PC-3 (cell line): ENCODE measurements around the gene METTL8. TPM values are rescaled to one million over a fixed set of nuclear protein-coding genes. Genes with fewer than 3 reads are reported as not detected.
"Not testable (repeated sequence)": the region's sequence is repeated elsewhere in the genome, so short reads cannot be mapped to it uniquely, and the experiment has no call there.

Source experiments
- ATAC-seq: fragments of 200-7000 bp; cut with Tn5 transposase; 2 replicates; pipeline ENCODE4 v1.9.1; 2020; ENCODE audit warnings: mild to moderate bottlenecking, moderate library complexity
- BruUV-seq: library from RNA; stranded (reverse); fragments of 400-500 nt; replicated peaks from 2 replicates; lab custom pipeline; 2021; lab: Mats Ljungman, UMichigan
- CTCF ChIA-PET: fragments of 300-600 bp; sonication (Branson Sonifier 250); formaldehyde crosslinking; loops from one replicate; lab custom pipeline; 2022; ENCODE audit warnings: antibody characterized with exemption; lab: Charles Lee
- POLR2A ChIA-PET: fragments of 300-600 bp; sonication (Branson Sonifier 250); formaldehyde crosslinking; loops from one replicate; lab custom pipeline; 2022; ENCODE audit warnings: antibody characterized with exemption; ENCODE audit not compliant: unreplicated experiment; lab: Charles Lee
- DNase-seq: peaks from one replicate; pipeline ENCODE4 v3.0.0-alpha.2; 2015
- H2AFZ ChIP-seq: fragments of 300-600 bp; sonication (generic); 2 replicates; pipeline ENCODE4 v1.6.0; 2016; ENCODE audit warnings: antibody characterized with exemption, low read length
- H3F3A ChIP-seq: fragments of 300-600 bp; sonication (generic); one replicate; pipeline ENCODE4 v1.6.0; 2017; ENCODE audit warnings: antibody characterized with exemption, low read length, control low read depth, mild to moderate bottlenecking; ENCODE audit not compliant: unreplicated experiment
- H3K27ac ChIP-seq: fragments of 300-600 bp; sonication (generic); 2 replicates; pipeline ENCODE4 v1.5.1; 2016; ENCODE audit warnings: mild to moderate bottlenecking, low read length
- H3K27me3 ChIP-seq: fragments of 300-600 bp; sonication (generic); 2 replicates; pipeline ENCODE4 v1.6.1; 2016; ENCODE audit warnings: low read length, mixed read lengths
- H3K36me3 ChIP-seq: fragments of 300-600 bp; sonication (generic); 2 replicates; pipeline ENCODE4 v1.6.1; 2016; ENCODE audit warnings: low read depth, mixed run types, low read length, mixed read lengths
- H3K4me1 ChIP-seq: fragments of 300-600 bp; sonication (generic); 2 replicates; pipeline ENCODE4 v1.5.1; 2016; ENCODE audit warnings: low read length; ENCODE audit not compliant: insufficient read depth
- H3K4me2 ChIP-seq: fragments of 300-600 bp; sonication (generic); 2 replicates; pipeline ENCODE4 v1.6.0; 2016; ENCODE audit warnings: low read length
- H3K4me3 ChIP-seq: fragments of 300-600 bp; sonication (generic); 2 replicates; pipeline ENCODE4 v1.5.1; 2016; ENCODE audit warnings: mild to moderate bottlenecking, low read length, mixed read lengths
- H3K79me2 ChIP-seq: fragments of 300-600 bp; sonication (generic); 2 replicates; pipeline ENCODE4 v1.6.1; 2017; ENCODE audit warnings: low read length, mixed read lengths
- H3K9ac ChIP-seq: fragments of 300-600 bp; sonication (generic); 2 replicates; pipeline ENCODE4 v1.6.0; 2016; ENCODE audit warnings: mild to moderate bottlenecking, low read length
- H3K9me2 ChIP-seq: fragments of 300-600 bp; sonication (generic); replicated peaks from 2 replicates; pipeline ENCODE4 v1.6.1; 2016; ENCODE audit warnings: mixed run types, low read length, mixed read lengths
- H3K9me3 ChIP-seq: fragments of 300-600 bp; sonication (generic); 2 replicates; pipeline ENCODE4 v1.6.1; 2016; ENCODE audit warnings: low read length, mixed read lengths
- H4K20me1 ChIP-seq: fragments of 300-600 bp; sonication (generic); 2 replicates; pipeline ENCODE4 v1.6.1; 2016; ENCODE audit warnings: low read length, mixed read lengths
- EZH2 ChIP-seq: fragments of 300-600 bp; sonication (generic); IDR thresholded peaks from one replicate; pipeline ENCODE4 v1.6.1; 2017; ENCODE audit warnings: antibody characterized with exemption, mild to moderate bottlenecking, low read length; ENCODE audit not compliant: unreplicated experiment
- EZH2phosphoT487 ChIP-seq: fragments of 300-600 bp; sonication (generic); IDR thresholded peaks from 2 replicates; pipeline ENCODE4 v1.6.1; 2018; ENCODE audit warnings: mild to moderate bottlenecking, antibody characterized with exemption, low read length, borderline replicate concordance
- intact Hi-C: fragments of 100-400 bp; cut with micrococcal nuclease; formaldehyde crosslinking; loops from 2 replicates; pipeline ENCODE4 v1.9.0; 2023
- total RNA-seq: library from RNA; depleted of rRNA; stranded (reverse); fragments of >200 nt; gene quantifications from 2 replicates; pipeline ENCODE4 v1.2.3, GENCODE V29; 2014
- TF ChIP-seq, protein P1 (sequence below): fragments of 300-600 bp; sonication (generic); conservative IDR thresholded peaks from 2 replicates; pipeline ENCODE4 v1.5.1; 2017; ENCODE audit warnings: antibody characterized with exemption, low read depth, mild to moderate bottlenecking, low read length

The METTL8 gene
- total RNA-seq, 1 experiment from 2014 or later = 10.8 TPM

DNA sequence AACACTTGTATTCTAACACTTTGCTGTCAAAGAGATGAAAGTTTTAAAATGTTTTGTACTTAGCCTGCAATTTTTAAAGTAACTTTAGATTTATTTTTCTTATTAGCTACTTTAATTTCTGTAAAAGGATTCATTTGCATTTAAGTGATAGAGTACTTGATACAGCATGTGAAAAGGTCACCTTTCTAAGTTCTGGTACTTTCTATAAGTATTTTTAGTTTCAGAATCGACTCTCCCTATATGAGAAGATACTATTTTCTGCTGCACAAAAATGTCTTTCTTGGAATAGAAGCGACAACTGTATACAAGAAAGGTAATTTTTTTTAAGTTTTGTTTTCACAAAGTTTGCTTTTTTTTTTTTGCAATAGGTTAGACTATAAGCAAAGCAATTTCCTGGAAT, 72.9 kb downstream of the METTL8 start:
- Histone ChIP-seq H3K36me3 (peaks cover 4% of the 10 kb centered on the region; the same call in 1 of the 2 replicates), H3K4me1 (peaks cover 14% of the 10 kb centered on the region), H3K27ac (no peak overlapping the region), H3K9me2 (no peaks in the 10 kb centered on the region), H3K79me2 (no peaks in the 10 kb centered on the region; the same call in 1 of the 2 replicates), H3K9me3 (no peaks in the 10 kb centered on the region), H3K4me2 (no peak overlapping the region), H4K20me1 (no peaks in the 10 kb centered on the region), H3K27me3 (no peaks in the 10 kb centered on the region), H3K9ac (no peak overlapping the region), H2AFZ (no peak overlapping the region), H3F3A (no peaks in the 10 kb centered on the region), H3K4me3 (no peak overlapping the region)
- ATAC-seq (no peak), DNase-seq (no peak)
- intact Hi-C loops = no loop called here
- BruUV-seq = no TSS peak
- ChIA-PET CTCF (no interaction called here), POLR2A (no interaction called here)
- TF ChIP-seq EZH2 (no peak), EZH2phosphoT487 (no peak)
- TF ChIP-seq, protein P1, sequence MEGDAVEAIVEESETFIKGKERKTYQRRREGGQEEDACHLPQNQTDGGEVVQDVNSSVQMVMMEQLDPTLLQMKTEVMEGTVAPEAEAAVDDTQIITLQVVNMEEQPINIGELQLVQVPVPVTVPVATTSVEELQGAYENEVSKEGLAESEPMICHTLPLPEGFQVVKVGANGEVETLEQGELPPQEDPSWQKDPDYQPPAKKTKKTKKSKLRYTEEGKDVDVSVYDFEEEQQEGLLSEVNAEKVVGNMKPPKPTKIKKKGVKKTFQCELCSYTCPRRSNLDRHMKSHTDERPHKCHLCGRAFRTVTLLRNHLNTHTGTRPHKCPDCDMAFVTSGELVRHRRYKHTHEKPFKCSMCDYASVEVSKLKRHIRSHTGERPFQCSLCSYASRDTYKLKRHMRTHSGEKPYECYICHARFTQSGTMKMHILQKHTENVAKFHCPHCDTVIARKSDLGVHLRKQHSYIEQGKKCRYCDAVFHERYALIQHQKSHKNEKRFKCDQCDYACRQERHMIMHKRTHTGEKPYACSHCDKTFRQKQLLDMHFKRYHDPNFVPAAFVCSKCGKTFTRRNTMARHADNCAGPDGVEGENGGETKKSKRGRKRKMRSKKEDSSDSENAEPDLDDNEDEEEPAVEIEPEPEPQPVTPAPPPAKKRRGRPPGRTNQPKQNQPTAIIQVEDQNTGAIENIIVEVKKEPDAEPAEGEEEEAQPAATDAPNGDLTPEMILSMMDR = no peak

DNA sequence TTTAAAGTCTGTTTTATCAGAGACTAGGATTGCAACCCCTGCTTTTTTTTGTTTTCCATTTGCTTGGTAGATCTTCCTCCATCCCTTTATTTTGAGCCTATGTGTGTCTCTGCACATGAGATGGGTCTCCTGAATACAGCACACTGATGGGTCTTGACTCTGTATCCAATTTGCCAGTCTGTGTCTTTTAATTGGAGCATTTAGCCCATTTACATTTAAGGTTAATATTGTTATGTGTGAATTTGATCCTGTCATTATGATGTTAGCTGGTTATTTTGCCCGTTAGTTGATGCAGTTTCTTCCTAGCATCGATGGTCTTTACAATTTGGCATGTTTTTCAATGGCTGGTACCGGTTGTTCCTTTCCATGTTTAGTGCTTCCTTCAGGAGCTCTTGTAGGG, 80.0 kb downstream of the METTL8 start:
- H3K4me1 ChIP-seq, ATAC-seq, H3F3A ChIP-seq, BruUV-seq, intact Hi-C loops, CTCF ChIA-PET, H4K20me1 ChIP-seq, H3K4me3 ChIP-seq, H3K4me2 ChIP-seq, H2AFZ ChIP-seq, H3K27ac ChIP-seq, H3K9me3 ChIP-seq, POLR2A ChIA-PET, H3K9me2 ChIP-seq, H3K27me3 ChIP-seq, DNase-seq, H3K36me3 ChIP-seq, H3K79me2 ChIP-seq, H3K9ac ChIP-seq: not testable (repeated sequence)

DNA sequence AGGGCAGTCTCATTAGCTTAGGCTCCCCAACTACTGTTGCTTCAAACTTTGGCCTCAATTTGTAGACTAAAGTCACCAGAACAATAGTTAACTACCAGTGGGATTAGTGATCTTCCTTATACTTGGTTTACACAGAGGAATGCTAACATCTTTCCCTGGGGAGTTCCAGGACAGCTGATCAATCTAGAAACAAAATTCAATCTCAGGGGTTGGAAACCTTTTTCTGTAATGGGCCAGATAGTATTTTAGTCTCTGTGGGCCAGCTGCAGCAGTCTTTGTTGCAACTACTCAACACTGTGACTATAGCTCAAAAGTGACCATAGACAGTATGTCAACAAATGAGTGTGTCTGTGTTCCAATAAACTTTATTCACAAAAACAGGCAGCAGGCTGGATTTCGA, 85.7 kb downstream of the METTL8 start:
- BruUV-seq = no TSS peak
- Histone ChIP-seq H3K9me2 (no peaks in the 10 kb centered on the region), H3K9ac (no peak overlapping the region), H3K4me2 (peak overlapping the region; percentile 39), H3K4me1 (peaks cover 25% of the 10 kb centered on the region), H3K79me2 (no peaks in the 10 kb centered on the region), H4K20me1 (no peaks in the 10 kb centered on the region), H3K27me3 (no peaks in the 10 kb centered on the region), H3K9me3 (no peaks in the 10 kb centered on the region), H2AFZ (no peak overlapping the region), H3K4me3 (no peak overlapping the region), H3K27ac (peak overlapping the region; percentile 65), H3F3A (no peaks in the 10 kb centered on the region), H3K36me3 (no peaks in the 10 kb centered on the region)
- CTCF ChIA-PET = no interaction called here
- peak; percentile 11 for DNase-seq
- no peak for ATAC-seq
- TF ChIP-seq, protein P1 = no peak
- TF ChIP-seq EZH2 = no peak
- no peak for TF ChIP-seq EZH2phosphoT487
- intact Hi-C loops = loop anchor here (5.0 to 10.0 kb wide), 2 partner anchors 44 to 183 kb away; partner anchors contain the start of gene TLK1
- POLR2A ChIA-PET = no interaction called here
